Ovary (tissue), 3 donors: ENCODE measurements around the gene OARD1.

Experiments
- EP300 ChIP-seq: sonication (generic); formaldehyde crosslinking; IDR thresholded peaks from one replicate; pipeline ENCODE4 v1.6.1; 2017; ENCODE audit warnings: antibody characterized with exemption
- POLR2A ChIP-seq: fragments of 450-650 bp; IDR thresholded peaks from one replicate; pipeline ENCODE4 v1.6.1; 2017; ENCODE audit warnings: antibody characterized with exemption, mild to moderate bottlenecking, moderate library complexity
- TF ChIP-seq, protein P1 (sequence below), 3 donors: fragments of 450-650 bp in 2 of 3; fragments of 200-600 bp in 1 of 3; IDR thresholded peaks; one replicate each; pipeline versions ENCODE4 v1.5.1 to v1.8.0; 2016 to 2022; ENCODE audit warnings: antibody characterized with exemption in 3 of 3, mild to moderate bottlenecking in 1 of 3
- donor health status: DM: no; HTN: no; CAD: no.

DNA sequence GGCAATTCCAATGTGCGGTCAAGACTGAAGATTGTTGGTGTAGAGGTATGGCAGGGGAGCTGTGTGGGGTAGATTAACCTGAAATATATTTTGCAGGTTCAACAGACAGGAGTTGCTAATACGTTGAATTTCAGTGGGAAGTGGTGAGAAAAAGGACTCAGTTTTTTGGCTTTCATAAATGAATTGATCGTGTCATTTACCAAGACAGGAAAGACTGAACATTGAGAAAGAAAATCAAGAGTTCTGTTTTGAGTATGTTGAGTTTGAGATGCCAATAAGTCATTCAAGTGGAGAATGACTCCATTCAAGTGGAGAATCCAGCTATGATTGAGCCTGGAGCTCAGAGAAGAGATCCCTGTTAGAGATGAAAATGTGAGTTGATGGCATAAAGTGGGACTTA is 31.7 kb upstream of the OARD1 start:
- TF ChIP-seq, protein P1, sequence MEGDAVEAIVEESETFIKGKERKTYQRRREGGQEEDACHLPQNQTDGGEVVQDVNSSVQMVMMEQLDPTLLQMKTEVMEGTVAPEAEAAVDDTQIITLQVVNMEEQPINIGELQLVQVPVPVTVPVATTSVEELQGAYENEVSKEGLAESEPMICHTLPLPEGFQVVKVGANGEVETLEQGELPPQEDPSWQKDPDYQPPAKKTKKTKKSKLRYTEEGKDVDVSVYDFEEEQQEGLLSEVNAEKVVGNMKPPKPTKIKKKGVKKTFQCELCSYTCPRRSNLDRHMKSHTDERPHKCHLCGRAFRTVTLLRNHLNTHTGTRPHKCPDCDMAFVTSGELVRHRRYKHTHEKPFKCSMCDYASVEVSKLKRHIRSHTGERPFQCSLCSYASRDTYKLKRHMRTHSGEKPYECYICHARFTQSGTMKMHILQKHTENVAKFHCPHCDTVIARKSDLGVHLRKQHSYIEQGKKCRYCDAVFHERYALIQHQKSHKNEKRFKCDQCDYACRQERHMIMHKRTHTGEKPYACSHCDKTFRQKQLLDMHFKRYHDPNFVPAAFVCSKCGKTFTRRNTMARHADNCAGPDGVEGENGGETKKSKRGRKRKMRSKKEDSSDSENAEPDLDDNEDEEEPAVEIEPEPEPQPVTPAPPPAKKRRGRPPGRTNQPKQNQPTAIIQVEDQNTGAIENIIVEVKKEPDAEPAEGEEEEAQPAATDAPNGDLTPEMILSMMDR (IDR thresholded peaks at IDR 0.05), result no peak
- TF ChIP-seq POLR2A, result no peak
- no peak for TF ChIP-seq EP300
